ENCODE results near the gene MED13L. TPM values are rescaled to one million over a fixed set of nuclear protein-coding genes. Genes with fewer than 3 reads are reported as not detected.

MED13L gene
- total and polyA plus RNA-seq, 9 donors = 31.0 to 82.7 (median 44.9) TPM

GRCh38 chr12:116204169-116204568 is 73.3 kb downstream of the MED13L start:
- peaks cover 3% of the 10 kb centered on the region for H3K4me1 ChIP-seq (ENCODE audit: control insufficient read depth, insufficient read depth, low read length)

GRCh38 chr12:116202940-116203339 is 74.6 kb downstream of the MED13L start:
- Histone ChIP-seq H3K27ac (ENCODE audit: low read length) (no peak overlapping the region), H3K27me3 (ENCODE audit: control insufficient read depth, insufficient read depth, low read length) (no peaks in the 10 kb centered on the region), H3K36me3 (ENCODE audit: control insufficient read depth, insufficient read depth, low read length) (no peaks in the 10 kb centered on the region), H3K4me3 (ENCODE audit: low read length) (no peak overlapping the region), H3K9me3 (replicated peaks; ENCODE audit: control insufficient read depth, low read depth, low read length) (no peaks in the 10 kb centered on the region), H3K4me1 (ENCODE audit: control insufficient read depth, insufficient read depth, low read length) (peaks cover 3% of the 10 kb centered on the region)
- WGBS (ENCODE audit: insufficient coverage) = no CpG with 5 or more reads among the region's 4 CpGs
- peak; percentile 27 for DNase-seq

More at GRCh38 chr12:116204169-116204568, 73.3 kb downstream of the MED13L start:
- H3K9me3 ChIP-seq (replicated peaks; ENCODE audit: control insufficient read depth, low read depth, low read length) = no peaks in the 10 kb centered on the region
- no peak overlapping the region for H3K4me3 ChIP-seq (ENCODE audit: low read length)
- no peaks in the 10 kb centered on the region for H3K36me3 ChIP-seq (ENCODE audit: control insufficient read depth, insufficient read depth, low read length)
- no peak for DNase-seq
- 78% methylated on average over 2 of the region's 4 CpGs for WGBS (ENCODE audit: insufficient coverage)
- no peak overlapping the region for H3K27ac ChIP-seq (ENCODE audit: low read length)
- H3K27me3 ChIP-seq (ENCODE audit: control insufficient read depth, insufficient read depth, low read length) = no peaks in the 10 kb centered on the region

- peaks cover 3% of the 10 kb centered on the region for H3K4me1 ChIP-seq (ENCODE audit: control insufficient read depth, insufficient read depth, low read length)
- no peaks in the 10 kb centered on the region for H3K27me3 ChIP-seq (ENCODE audit: control insufficient read depth, insufficient read depth, low read length)
- H3K9me3 ChIP-seq (replicated peaks; ENCODE audit: control insufficient read depth, low read depth, low read length) = no peaks in the 10 kb centered on the region
- no peaks in the 10 kb centered on the region for H3K36me3 ChIP-seq (ENCODE audit: control insufficient read depth, insufficient read depth, low read length)
- H3K27ac ChIP-seq (ENCODE audit: low read length) = no peak overlapping the region
- DNase-seq = no peak
- H3K4me3 ChIP-seq (ENCODE audit: low read length) = no peak overlapping the region
- WGBS (ENCODE audit: insufficient coverage) = 49% methylated on average over 2 of the region's 4 CpGs
These were observed 75.1 kb downstream of the MED13L start for GRCh38 chr12:116202433-116202832.

- WGBS (ENCODE audit: insufficient coverage) = 29% methylated on average over 1 of the region's 1 CpG
- Histone ChIP-seq H3K9me3 (replicated peaks; ENCODE audit: control insufficient read depth, low read depth, low read length) (no peaks in the 10 kb centered on the region), H3K4me1 (ENCODE audit: control insufficient read depth, insufficient read depth, low read length) (peaks cover 3% of the 10 kb centered on the region), H3K27ac (ENCODE audit: low read length) (no peak overlapping the region), H3K36me3 (ENCODE audit: control insufficient read depth, insufficient read depth, low read length) (no peaks in the 10 kb centered on the region), H3K4me3 (ENCODE audit: low read length) (no peak overlapping the region), H3K27me3 (ENCODE audit: control insufficient read depth, insufficient read depth, low read length) (no peaks in the 10 kb centered on the region)
- DNase-seq = peak; percentile 23
These were observed 75.6 kb downstream of the MED13L start for GRCh38 chr12:116201908-116202307.

GRCh38 chr12:116201359-116201758 is 76.1 kb downstream of the MED13L start:
- no peak for DNase-seq
- Histone ChIP-seq H3K27me3 (ENCODE audit: control insufficient read depth, insufficient read depth, low read length) (no peaks in the 10 kb centered on the region), H3K9me3 (replicated peaks; ENCODE audit: control insufficient read depth, low read depth, low read length) (no peaks in the 10 kb centered on the region), H3K36me3 (ENCODE audit: control insufficient read depth, insufficient read depth, low read length) (no peaks in the 10 kb centered on the region), H3K27ac (ENCODE audit: low read length) (no peak overlapping the region), H3K4me1 (ENCODE audit: control insufficient read depth, insufficient read depth, low read length) (peaks cover 3% of the 10 kb centered on the region), H3K4me3 (ENCODE audit: low read length) (no peak overlapping the region)
- no CpG with 5 or more reads among the region's 2 CpGs for WGBS (ENCODE audit: insufficient coverage)

GRCh38 chr12:116200812-116201211 is 76.7 kb downstream of the MED13L start:
- H3K9me3 ChIP-seq (replicated peaks; ENCODE audit: control insufficient read depth, low read depth, low read length) = no peaks in the 10 kb centered on the region
- no CpG with 5 or more reads among the region's 1 CpG for WGBS (ENCODE audit: insufficient coverage)

GRCh38 chr12:116199160-116199706 is 78.3 kb downstream of the MED13L start:
- H3K4me1 ChIP-seq (ENCODE audit: control insufficient read depth, insufficient read depth, low read length) = peaks cover 3% of the 10 kb centered on the region

More at GRCh38 chr12:116200812-116201211, 76.7 kb downstream of the MED13L start:
- Histone ChIP-seq H3K27ac (ENCODE audit: low read length) (no peak overlapping the region), H3K4me3 (ENCODE audit: low read length) (no peak overlapping the region), H3K4me1 (ENCODE audit: control insufficient read depth, insufficient read depth, low read length) (peaks cover 3% of the 10 kb centered on the region), H3K27me3 (ENCODE audit: control insufficient read depth, insufficient read depth, low read length) (no peaks in the 10 kb centered on the region), H3K36me3 (ENCODE audit: control insufficient read depth, insufficient read depth, low read length) (no peaks in the 10 kb centered on the region)
- no peak for DNase-seq

GRCh38 chr12:116196752-116197718 is 80.5 kb downstream of the MED13L start:
- WGBS (ENCODE audit: insufficient coverage) = 60% methylated on average over 10 of the region's 14 CpGs
- H3K36me3 ChIP-seq (ENCODE audit: control insufficient read depth, insufficient read depth, low read length) = no peaks in the 10 kb centered on the region
- H3K9me3 ChIP-seq (replicated peaks; ENCODE audit: control insufficient read depth, low read depth, low read length) = no peaks in the 10 kb centered on the region
- H3K27ac ChIP-seq (ENCODE audit: low read length) = no peak overlapping the region
- H3K4me1 ChIP-seq (ENCODE audit: control insufficient read depth, insufficient read depth, low read length) = no peaks in the 10 kb centered on the region
- no peak overlapping the region for H3K4me3 ChIP-seq (ENCODE audit: low read length)
- peak; percentile 21 for DNase-seq
- H3K27me3 ChIP-seq (ENCODE audit: control insufficient read depth, insufficient read depth, low read length) = no peaks in the 10 kb centered on the region

More at GRCh38 chr12:116199160-116199706, 78.3 kb downstream of the MED13L start:
- DNase-seq = no peak
- Histone ChIP-seq H3K27ac (ENCODE audit: low read length) (no peak overlapping the region), H3K9me3 (replicated peaks; ENCODE audit: control insufficient read depth, low read depth, low read length) (no peaks in the 10 kb centered on the region), H3K27me3 (ENCODE audit: control insufficient read depth, insufficient read depth, low read length) (no peaks in the 10 kb centered on the region), H3K36me3 (ENCODE audit: control insufficient read depth, insufficient read depth, low read length) (no peaks in the 10 kb centered on the region), H3K4me3 (ENCODE audit: low read length) (no peak overlapping the region)
- WGBS (ENCODE audit: insufficient coverage) = no CpG with 5 or more reads among the region's 1 CpG

- no peak for DNase-seq
- no peak overlapping the region for H3K27ac ChIP-seq (ENCODE audit: low read length)
- no CpG with 5 or more reads among the region's 3 CpGs for WGBS (ENCODE audit: insufficient coverage)
- no peaks in the 10 kb centered on the region for H3K27me3 ChIP-seq (ENCODE audit: control insufficient read depth, insufficient read depth, low read length)
- H3K4me1 ChIP-seq (ENCODE audit: control insufficient read depth, insufficient read depth, low read length) = no peaks in the 10 kb centered on the region
- H3K36me3 ChIP-seq (ENCODE audit: control insufficient read depth, insufficient read depth, low read length) = no peaks in the 10 kb centered on the region
- H3K9me3 ChIP-seq (replicated peaks; ENCODE audit: control insufficient read depth, low read depth, low read length) = no peaks in the 10 kb centered on the region
- H3K4me3 ChIP-seq (ENCODE audit: low read length) = no peak overlapping the region
These were observed 81.3 kb downstream of the MED13L start for GRCh38 chr12:116196226-116196625.

- Histone ChIP-seq H3K4me3 (ENCODE audit: low read length) (no peak overlapping the region), H3K27ac (ENCODE audit: low read length) (no peak overlapping the region), H3K4me1 (ENCODE audit: control insufficient read depth, insufficient read depth, low read length) (no peaks in the 10 kb centered on the region), H3K36me3 (ENCODE audit: control insufficient read depth, insufficient read depth, low read length) (no peaks in the 10 kb centered on the region), H3K9me3 (replicated peaks; ENCODE audit: control insufficient read depth, low read depth, low read length) (no peaks in the 10 kb centered on the region), H3K27me3 (ENCODE audit: control insufficient read depth, insufficient read depth, low read length) (no peaks in the 10 kb centered on the region)
- 50% methylated on average over 1 of the region's 3 CpGs for WGBS (ENCODE audit: insufficient coverage)
- no peak for DNase-seq
These were observed 82.5 kb downstream of the MED13L start for GRCh38 chr12:116194935-116195431.

Data from muscle of leg (tissue), 11 donors.